HG03108 (cell line): ENCODE data around the gene HDAC9.
A peak's percentile ranks its signal among the peaks of the same experiment; 100 is the strongest.

Experiments used
- ATAC-seq: cut with Tn5 transposase; IDR thresholded peaks from one replicate; pipeline ENCODE4 v1.9.1; 2021; ENCODE audit warnings: moderate library complexity; ENCODE audit not compliant: unreplicated experiment

HDAC9 gene

DNA sequence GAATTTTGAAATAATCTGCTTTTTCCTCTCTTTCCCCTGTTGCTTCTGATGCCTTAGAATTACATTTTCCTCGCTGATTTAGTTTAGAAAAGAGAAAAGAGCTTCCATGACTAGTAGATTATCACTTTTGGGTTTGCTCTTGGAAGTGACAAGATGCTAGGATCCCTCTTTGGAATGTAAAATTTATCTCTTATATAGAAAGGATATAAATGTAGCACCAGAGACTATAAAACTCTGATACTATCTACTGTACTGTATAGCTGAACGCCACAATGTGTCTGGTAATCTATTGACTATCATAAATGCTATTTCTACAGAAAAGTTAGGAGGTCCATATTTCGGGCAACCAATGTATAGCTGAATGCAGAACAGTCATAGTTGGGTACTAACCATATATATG, 1.1 kb upstream of the HDAC9 start:
- ATAC-seq: no peak

DNA sequence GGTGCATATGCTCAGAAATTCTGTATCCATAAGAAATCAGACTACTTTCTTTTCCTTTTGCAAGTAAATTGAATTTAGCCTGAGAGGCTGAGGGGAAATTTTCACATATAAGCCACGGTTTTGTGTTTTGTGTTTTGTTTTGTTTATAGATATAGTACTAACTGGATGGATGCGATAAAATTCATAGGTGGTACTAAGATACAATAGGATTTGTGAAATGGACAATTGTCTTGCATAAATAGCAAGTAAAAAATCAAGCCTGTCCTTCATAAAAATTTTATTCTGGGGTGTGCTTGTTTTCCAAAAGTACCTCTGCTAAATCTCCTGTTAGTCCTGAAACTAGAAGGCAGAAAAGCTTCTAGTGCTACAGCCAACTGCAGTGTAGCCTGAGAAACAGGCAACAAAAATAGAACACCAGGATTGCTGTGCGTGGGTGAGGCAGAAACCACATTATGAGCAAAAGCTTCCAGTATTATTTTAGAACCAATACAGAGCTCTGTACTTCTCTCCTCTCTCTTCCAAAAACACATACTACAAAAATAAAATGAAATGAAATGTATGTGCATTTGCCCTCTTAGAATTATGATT, 634 bp upstream of the HDAC9 start:
- peak; percentile 37 for ATAC-seq

DNA sequence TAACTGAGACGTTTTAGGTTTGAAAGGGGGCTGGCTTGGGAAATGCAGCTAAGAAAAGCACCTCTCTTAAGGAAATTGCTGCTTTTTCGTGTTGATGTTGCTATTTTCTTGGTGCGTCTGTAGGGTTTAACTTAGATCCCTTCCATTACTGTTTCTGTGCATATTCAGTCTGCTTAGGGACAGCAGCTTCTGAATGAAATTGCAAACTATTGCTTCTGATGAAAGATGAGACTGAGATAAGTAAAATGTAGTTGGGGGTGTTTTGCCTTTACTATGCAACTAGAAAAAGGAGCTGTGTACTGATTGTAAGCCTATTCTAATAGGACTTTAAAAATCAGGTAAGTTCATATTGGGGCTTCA, 772 bp downstream of the HDAC9 start:
- ATAC-seq: no peak

DNA sequence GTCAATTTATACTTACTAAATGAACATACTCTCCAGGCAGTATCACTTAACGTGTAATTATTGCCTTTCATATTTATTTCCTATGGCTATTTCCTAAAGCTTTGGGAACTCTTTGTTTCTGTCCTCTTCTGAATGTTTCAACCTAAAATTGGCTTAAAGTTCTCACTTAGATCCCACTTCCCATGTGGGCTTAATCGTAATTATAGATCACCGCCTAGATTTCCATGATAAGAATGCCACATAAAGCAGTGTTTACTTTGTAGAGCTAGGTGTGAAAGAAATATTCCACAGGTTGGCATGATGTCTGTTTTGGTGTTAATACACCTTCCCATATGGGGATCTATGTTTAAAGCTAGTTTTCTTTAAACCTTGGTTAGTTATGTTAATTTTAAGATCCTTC, 1.5 kb downstream of the HDAC9 start:
- no peak for ATAC-seq

DNA sequence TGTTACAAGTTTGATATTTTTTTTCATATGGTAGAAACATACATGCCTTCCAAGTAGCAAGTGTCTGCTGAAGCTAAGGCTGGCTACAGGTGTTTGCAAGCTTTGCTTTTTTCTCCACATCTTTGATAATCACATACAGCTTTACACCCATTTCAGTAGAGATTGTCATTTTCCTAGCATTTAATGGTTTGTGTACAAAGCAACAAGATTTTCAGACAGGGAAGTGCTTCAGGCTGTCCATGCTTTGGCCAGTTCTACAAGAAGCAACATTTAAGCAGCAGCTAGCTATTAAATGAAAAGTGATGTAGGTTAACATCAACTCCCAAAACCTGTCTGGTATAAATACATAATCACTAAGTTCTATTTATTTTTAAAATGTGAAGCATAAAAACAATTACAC, 2.3 kb downstream of the HDAC9 start:
- no peak for ATAC-seq

DNA sequence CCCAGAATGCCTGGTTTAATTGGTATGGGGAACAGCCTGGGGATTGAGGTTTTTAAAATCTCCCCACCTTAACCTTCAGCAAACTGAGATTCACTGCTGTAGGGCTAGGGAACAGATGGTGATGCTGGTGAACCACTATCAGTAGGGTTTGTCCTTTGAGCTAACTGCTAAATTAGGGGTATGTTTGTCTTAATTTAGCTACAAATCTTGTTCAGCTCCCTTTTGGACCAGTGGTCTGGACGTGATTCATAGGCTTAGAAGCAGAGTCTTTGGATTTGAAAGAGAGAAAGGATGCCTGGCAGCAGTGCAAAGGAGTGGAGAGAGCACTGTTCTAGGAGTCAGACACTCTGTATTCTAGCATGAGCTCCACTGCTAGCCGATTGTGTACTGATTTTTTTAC, 2.8 kb downstream of the HDAC9 start:
- no peak for ATAC-seq

DNA sequence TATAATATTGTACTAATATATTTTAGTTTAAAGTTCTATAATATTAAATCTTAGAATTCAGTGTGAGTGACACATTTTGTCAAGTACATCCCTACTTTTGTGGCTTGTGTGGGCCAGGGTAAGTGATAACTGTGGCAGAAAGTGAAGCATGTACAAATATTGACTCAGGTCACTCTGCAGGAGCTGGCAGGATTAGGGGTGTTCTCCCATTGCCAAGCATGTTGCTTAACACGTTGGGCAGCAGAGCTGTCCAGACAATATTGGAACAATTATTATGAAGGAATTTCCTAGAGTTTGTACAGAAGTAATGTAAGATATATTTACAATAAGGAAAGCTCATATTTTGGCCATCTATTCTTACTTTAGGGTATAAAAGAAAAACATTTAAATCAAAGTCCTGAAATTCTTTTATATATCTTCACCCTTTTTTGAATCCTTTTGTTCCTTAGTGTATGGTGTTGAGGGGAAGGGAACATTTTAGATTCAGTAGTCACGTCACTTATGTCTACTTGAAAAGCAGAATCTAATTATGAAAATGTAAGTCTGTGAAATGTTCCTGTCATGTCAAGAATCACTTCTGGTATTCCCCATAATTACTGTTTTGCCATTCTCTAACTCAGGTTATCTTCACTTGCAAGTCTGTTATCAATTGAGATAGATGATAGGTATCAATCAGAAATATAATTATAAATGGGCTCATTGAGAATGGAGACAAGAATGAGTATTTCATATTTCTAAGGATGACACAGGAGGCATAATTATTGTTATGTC, 4.0 kb downstream of the HDAC9 start:
- ATAC-seq: no peak

DNA sequence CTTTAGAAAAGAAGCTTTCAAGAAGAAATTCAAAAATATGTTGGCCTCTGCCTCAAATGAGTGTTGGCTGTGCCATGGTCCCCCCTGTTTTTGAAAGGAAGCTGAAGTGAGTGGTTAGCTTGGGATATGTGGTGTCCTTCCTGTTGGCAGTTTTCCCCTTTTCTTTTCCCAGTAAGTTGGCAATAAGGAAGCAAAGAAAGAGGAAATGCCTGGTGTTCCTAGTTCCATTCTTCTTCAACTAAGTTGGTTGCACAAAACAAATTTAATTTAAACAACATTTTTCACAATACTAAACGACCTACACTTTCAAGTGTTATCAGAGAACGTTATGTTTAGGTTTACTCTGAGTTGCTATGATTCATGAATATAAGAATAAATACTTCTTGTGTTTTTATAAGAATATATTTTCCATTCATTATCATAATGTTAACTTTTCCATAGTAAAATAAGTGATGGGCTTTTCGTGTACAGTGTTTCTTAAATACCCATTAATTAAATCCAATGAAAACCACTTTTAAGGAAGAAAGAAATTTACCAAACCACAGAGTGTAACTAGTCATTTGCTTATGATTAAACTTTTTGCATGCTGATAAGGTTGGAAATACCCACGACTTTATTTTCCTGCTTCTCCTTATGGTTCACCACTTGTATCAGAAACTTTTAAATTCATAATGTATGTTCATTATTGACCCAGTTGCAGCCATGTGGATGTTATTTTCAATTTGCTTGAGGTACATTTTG, 7.7 kb downstream of the HDAC9 start:
- no peak for ATAC-seq

DNA sequence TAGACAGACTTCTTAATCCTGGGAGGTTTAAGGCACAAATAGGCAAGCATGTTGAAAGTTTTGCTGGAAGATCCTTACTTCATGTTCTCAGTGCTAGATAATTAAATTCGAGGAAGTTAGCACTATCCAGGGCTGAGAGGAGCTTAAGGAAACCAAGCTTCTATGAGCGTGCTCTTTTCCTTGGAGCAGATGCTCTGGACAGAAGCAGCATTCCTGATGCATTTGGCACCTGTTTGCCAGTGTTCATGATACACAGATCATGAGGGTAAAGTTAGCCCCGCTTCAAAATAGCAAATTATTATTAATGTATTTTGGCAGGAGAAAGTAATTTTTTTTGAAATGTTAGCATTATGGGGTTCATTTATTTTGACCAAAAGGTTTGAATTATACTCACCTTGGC, 9.4 kb downstream of the HDAC9 start:
- ATAC-seq: no peak

DNA sequence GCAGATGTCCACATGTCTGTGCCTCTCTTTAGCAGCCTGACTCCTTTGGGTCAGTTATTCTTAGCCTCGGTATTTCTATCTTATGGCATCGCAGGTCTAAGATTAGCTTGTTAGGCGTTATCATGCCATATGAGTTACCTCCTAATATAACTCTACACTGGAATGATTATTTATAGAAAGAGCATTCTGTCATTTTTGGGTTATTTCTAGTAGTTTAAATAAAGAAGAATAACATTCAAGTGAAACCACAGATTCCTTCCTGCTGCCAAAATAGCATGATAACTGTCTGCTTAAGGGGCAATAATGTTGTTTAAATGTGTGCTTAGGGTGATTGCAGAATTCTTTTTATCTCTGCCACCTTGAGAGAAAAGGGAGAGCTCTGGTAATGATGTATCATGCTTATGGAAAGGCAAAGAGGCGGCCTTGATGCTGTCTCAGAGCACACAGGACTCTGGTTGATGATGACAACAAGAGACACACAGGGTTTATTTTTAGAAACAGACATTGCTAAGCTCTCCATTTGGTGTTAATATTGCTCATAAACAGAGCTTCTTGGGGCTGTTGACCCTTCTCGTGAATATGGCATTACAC, 10.4 kb downstream of the HDAC9 start:
- ATAC-seq: peak; percentile 48

DNA sequence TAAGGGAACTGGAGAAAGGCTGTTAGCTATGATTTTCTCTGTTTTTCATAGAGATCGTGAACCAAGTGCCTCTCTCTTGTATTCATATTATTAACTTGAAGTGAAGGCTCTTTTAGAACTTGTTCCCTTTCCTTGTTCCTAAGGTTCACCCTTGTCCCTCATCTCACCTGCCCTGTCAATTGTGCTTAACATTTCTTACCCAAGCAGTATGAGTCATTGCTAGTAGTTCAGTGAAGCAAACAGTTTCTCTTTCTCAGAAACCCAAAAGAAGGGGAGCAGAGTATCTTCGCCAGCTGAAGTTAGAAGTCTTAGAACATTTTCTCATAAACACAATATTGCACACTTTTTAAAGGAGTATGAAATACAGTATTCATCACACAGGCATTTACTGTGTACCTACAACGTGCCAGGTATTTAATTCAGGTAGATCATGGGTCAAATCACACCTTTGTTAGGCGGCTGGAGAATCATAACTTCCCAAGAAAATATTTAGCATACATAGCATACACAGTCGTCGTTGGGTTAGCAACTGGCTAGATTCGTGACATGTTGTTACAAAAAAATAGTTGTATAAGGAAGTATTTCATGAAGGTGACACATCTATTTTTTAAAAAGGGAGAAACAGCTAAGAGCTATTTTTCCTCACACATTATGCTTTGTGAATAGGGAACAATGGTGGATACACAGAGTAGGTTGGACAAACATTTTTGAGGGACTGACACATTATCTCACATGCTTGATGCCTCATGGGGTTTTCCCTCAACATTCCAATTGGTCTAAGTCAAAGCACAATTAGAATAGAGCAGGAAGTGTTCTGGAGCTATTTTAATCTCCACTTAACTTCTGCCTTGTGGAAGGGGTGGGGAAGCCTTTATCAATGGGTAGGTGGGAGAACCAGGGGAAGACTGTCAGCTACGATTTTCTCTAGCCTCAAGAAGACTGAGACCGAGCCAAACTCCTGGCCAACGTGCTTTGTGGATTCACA, 13.2 kb downstream of the HDAC9 start:
- peak; percentile 72 for ATAC-seq

DNA sequence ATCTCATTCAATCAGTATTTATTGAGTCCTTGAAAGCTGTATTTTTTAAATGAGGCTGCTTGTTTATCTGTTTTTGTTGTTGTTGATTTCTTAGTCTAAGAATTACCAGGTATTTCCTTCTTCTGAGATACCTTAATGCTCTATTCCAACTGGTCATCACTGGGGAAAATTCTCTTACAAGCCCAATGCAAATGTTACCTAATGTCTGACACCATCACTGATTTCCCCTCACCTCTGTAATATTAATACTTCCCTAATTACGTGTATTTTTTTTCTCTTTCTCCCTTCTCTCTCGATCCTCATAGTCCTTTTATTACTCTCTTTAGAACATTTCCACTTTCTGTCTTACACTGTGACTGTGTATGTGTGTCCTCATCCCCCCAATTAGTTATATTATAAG, 13.9 kb downstream of the HDAC9 start:
- ATAC-seq: no peak

DNA sequence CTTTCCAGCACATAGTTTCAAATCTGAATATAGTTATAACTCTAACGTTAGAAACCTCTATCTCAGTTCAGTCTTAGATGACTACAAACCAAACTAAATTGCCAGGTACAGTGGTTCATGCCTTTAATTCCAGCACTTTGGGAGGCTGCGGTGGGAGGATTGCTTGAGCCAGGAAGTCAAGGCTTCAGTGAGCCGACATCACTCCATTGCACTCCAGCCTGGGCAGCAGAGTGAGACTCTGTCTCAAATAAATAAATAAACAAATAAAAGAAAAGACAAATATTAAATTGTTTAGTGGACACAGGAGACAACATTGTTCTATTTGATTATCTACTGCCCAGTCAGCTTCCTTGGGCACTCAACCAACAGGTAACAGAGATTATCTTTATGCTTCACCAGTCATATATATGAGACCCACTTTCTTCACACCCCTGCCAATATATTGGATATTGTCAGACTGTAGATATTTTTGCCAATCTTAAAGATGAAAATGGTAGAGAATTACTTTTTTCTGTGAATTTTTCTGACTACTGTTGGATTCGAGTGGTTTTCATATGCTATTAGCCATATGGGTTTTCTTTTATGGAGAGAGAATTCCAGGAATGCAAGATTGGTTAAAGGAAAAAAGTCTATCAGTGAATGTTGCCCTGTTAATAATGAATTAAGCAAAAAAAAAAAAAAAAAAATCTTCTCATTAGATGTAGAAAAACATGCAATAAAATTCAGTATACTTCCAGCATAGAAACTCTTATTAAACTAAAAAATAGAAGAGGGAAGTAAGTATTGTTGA, 16.0 kb downstream of the HDAC9 start:
- no peak for ATAC-seq

DNA sequence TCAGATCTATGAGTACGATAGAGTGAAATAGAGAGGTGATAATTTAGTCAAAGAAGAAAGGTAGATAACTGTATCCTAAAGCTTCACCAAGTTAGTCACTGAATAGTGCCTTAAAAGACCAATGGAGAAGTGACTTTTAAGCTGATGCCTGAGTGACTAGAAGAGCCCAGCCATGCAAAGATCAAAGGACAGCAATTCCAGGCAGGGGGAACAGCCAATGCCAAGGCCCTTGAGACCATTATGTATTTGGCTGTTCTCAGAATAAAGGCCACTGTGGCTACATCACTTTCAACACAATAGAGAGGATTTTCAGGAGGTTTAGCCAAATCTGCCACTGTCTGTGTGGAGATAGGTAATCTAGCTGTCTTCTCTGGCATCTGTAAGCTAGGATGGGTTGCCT, 17.8 kb downstream of the HDAC9 start:
- no peak for ATAC-seq

DNA sequence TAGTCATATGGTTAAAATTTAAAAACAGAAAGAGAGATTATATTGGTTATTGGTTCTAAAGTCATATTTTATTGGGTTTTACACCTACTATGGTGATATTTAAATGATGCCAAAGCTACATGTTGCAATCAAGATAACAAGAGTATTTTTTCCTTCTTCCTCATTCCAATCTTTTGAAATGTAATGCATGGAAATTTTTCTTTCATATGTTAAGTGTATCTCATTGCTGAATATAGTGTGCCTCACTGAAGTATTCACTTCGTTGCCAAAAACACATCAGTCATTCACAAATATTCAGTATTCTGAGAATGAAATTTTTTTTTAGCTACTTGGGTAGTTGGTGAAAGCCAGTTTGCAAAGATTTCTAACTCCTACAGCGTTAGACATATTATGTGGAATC, 19.5 kb downstream of the HDAC9 start:
- ATAC-seq: no peak

DNA sequence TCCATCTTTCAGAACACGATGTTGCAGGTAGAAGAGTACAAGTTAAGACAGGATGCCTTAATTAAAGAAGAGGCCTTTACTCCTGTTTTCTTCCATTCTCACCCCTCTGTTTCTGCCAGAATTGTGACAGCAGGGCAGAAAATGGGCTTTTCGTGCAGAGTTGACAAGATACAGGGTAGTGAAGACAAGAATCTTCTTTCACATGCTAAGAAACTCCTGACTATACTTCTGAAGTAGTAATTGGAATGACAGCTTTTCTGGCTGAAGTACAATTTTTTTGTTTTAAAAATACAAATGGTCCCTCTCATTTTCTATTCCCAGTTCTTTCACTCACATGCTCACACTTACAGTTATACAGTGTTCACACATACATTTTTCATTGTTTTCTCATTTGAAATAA, 22.1 kb downstream of the HDAC9 start:
- no peak for ATAC-seq

DNA sequence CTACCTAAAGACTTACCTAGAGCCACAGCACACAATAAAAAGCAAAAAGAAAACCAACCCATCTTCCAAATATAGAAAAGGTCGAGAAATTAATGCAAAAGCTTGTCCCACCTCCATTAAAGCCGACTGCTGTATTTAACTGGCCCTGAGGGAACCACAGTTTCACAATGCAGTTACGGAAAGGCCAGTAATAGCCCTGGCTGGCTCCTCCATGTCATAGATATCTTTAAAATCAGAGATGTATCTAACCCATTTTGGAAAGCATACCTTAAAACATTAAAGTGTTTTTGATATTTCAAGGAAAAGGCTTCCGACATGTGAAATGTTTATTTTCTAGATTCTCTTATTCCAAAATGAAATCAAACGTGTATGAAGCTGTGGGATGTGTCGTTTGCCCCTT, 23.0 kb downstream of the HDAC9 start:
- no peak for ATAC-seq

DNA sequence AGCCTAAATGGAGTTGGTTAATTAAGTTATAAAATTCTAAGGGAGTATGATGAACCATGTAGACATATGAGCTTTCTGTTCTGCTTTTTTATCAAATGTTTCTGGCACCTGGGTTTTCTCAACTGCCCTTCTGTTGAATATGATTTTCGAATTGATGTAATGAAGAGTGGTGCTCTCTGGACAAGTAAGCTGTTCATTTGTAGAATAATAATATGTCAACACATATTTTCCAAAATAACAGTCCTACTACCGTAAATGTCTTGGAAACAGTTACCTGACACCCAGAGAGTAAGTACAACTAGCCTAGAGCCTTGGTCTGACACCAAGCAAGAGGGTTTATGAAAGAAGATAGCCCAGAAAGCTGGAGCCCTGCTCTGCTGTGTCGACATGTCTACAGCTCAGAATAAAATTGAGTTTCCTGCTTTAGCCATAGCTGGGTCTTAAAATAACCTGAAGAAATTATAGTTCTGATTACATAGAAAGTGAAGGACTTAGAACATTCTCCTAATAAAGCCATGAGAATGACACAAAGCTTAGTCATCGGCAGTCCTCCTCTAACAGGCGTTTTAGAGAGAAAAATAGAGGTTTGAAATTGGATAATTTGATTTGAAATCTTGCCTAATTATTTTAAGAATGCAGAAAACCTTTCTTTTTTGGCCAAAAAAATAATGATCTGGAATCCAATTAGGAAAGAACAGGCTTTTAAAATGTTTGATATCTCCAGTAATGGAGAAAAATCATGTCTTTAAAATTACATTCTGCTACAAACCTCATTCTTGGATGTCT, 25.1 kb downstream of the HDAC9 start:
- ATAC-seq: peak; percentile 65

DNA sequence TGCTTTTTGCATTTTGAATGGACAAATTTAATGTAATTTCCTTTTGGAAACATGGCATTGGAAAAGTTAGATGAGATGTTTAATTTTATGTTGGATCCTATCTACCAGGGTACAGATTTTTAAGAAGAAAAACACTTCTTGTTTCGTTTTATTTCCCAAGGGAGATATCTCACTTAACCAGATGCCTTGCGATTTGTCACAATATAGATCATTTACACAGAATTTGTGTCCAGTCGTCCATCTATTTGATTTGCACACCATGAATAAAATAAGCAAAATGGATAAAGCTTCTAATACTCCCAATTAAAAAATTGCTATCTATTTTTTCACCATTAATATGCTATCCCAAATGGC, 25.7 kb downstream of the HDAC9 start:
- ATAC-seq: no peak
